SK-N-SH treated with all-trans-retinoic acid at 6 μM for 48 hours (cell line): ENCODE results near the gene TTLL7.

Source experiments
- ATAC-seq: fragments of 200-7000 bp; cut with Tn5 transposase; 3 replicates; pipeline ENCODE4 v1.9.1; 2020; ENCODE audit warnings: mild to moderate bottlenecking, moderate library complexity
- ARNTL ChIP-seq: fragments of 450-650 bp; formaldehyde crosslinking; IDR thresholded peaks from 2 replicates; pipeline ENCODE4 v1.5.0; 2020; ENCODE audit warnings: low read depth, mild to moderate bottlenecking, moderate library complexity, borderline replicate concordance
- BACH2 ChIP-seq: fragments of 250-450 bp; sonication (Bioruptor Pico); IDR thresholded peaks from 2 replicates; pipeline ENCODE4 v1.9.0; 2021; ENCODE audit warnings: mild to moderate bottlenecking, borderline replicate concordance
- CREB5 ChIP-seq: fragments of 250-450 bp; sonication (Bioruptor Pico); IDR thresholded peaks from 2 replicates; pipeline ENCODE4 v1.5.1; 2020; ENCODE audit warnings: low read depth, mild to moderate bottlenecking, moderate library complexity
- CSDC2 ChIP-seq: fragments of 250-450 bp; sonication (Bioruptor Pico); IDR thresholded peaks from 2 replicates; pipeline ENCODE4 v1.5.0; 2020; ENCODE audit warnings: mild to moderate bottlenecking, moderate library complexity
- CSRNP3 ChIP-seq: fragments of 250-450 bp; sonication (Bioruptor Pico); IDR thresholded peaks from 2 replicates; pipeline ENCODE4 v1.5.1; 2021; ENCODE audit warnings: mild to moderate bottlenecking, moderate library complexity
- ESRRG ChIP-seq: fragments of 250-450 bp; sonication (Bioruptor Pico); IDR thresholded peaks from 2 replicates; pipeline ENCODE4 v1.6.1; 2021; ENCODE audit warnings: mild to moderate bottlenecking
- GLIS3 ChIP-seq: fragments of 250-450 bp; sonication (Bioruptor Pico); IDR thresholded peaks from 2 replicates; pipeline ENCODE4 v1.5.0; 2020; ENCODE audit warnings: mild to moderate bottlenecking, moderate library complexity
- ISL1 ChIP-seq: fragments of 250-450 bp; sonication (Bioruptor Pico); IDR thresholded peaks from 2 replicates; pipeline ENCODE4 v2.1.2; 2022; ENCODE audit warnings: mild to moderate bottlenecking, moderate library complexity
- OSR1 ChIP-seq: fragments of 250-450 bp; sonication (Bioruptor Pico); IDR thresholded peaks from 2 replicates; pipeline ENCODE4 v1.8.0; 2022; ENCODE audit warnings: moderate library complexity, mild to moderate bottlenecking, inconsistent platforms
- PATZ1 ChIP-seq: fragments of 250-450 bp; sonication (Bioruptor Pico); IDR thresholded peaks from 2 replicates; pipeline ENCODE4 v1.8.0; 2020; ENCODE audit warnings: mild to moderate bottlenecking, moderate library complexity, borderline replicate concordance
- POU6F1 ChIP-seq: fragments of 250-450 bp; sonication (Bioruptor Pico); IDR thresholded peaks from 2 replicates; pipeline ENCODE4 v1.8.0; 2021; ENCODE audit warnings: low read depth, mild to moderate bottlenecking, moderate library complexity, borderline replicate concordance
- PPARA ChIP-seq: fragments of 250-450 bp; sonication (Bioruptor Pico); IDR thresholded peaks from 2 replicates; pipeline ENCODE4 v1.5.0; 2020; ENCODE audit warnings: mild to moderate bottlenecking, borderline replicate concordance
- TCF4 ChIP-seq: fragments of 250-450 bp; sonication (Bioruptor Pico); IDR thresholded peaks from 2 replicates; pipeline ENCODE4 v1.8.0; 2021; ENCODE audit warnings: mild to moderate bottlenecking, moderate library complexity, borderline replicate concordance
- TOX ChIP-seq: fragments of 250-450 bp; sonication (Bioruptor Pico); IDR thresholded peaks from 2 replicates; pipeline ENCODE4 v1.8.0; 2021; ENCODE audit warnings: mild to moderate bottlenecking, moderate library complexity, borderline replicate concordance
- TSHZ2 ChIP-seq: fragments of 250-450 bp; sonication (Bioruptor Pico); IDR thresholded peaks from 2 replicates; pipeline ENCODE4 v1.5.0; 2020; ENCODE audit warnings: mild to moderate bottlenecking, moderate library complexity
- ZC3H10 ChIP-seq: fragments of 250-450 bp; sonication (Bioruptor Pico); IDR thresholded peaks from 2 replicates; pipeline ENCODE4 v1.5.1; 2021; ENCODE audit warnings: mild to moderate bottlenecking, moderate library complexity
- ZFP30 ChIP-seq: fragments of 450-650 bp; formaldehyde crosslinking; IDR thresholded peaks from 2 replicates; pipeline ENCODE4 v1.5.0; 2022; ENCODE audit warnings: mild to moderate bottlenecking, moderate library complexity
- ZNF565 ChIP-seq: fragments of 450-650 bp; formaldehyde crosslinking; conservative IDR thresholded peaks from 2 replicates; pipeline ENCODE4 v1.5.0; 2020; ENCODE audit warnings: low read depth, mild to moderate bottlenecking, moderate library complexity
- ZNF70 ChIP-seq: fragments of 450-650 bp; formaldehyde crosslinking; IDR thresholded peaks from 2 replicates; pipeline ENCODE4 v1.5.0; 2020; ENCODE audit warnings: mild to moderate bottlenecking, moderate library complexity

The TTLL7 gene

GRCh38 chr1:83815330-83815729, 183.6 kb downstream of the TTLL7 start:
- peak; percentile 79 for ATAC-seq
- TF ChIP-seq GLIS3 (CRISPR knock-in tag) = no peak
- no peak for TF ChIP-seq ZNF70
- no peak for TF ChIP-seq PATZ1 (CRISPR knock-in tag)
- TF ChIP-seq OSR1 (CRISPR knock-in tag) = no peak
- TF ChIP-seq CSRNP3 = no peak
- TF ChIP-seq ZC3H10 (CRISPR knock-in tag) = no peak
- TF ChIP-seq TOX = no peak
- no peak for TF ChIP-seq ISL1 (CRISPR knock-in tag)
- no peak for TF ChIP-seq TCF4
- no peak for TF ChIP-seq CREB5 (CRISPR knock-in tag)
- TF ChIP-seq ZNF565 = no peak
- no peak for TF ChIP-seq CSDC2 (CRISPR knock-in tag)
- TF ChIP-seq ESRRG (CRISPR knock-in tag) = no peak
- no peak for TF ChIP-seq BACH2 (CRISPR knock-in tag)
- TF ChIP-seq ZFP30 (CRISPR knock-in tag) = no peak
- TF ChIP-seq TSHZ2 (CRISPR knock-in tag) = no peak
- no peak for TF ChIP-seq POU6F1
- no peak for TF ChIP-seq ARNTL
- TF ChIP-seq PPARA = no peak
